Measurements from ENCODE around the gene CAPN6. TPM values are rescaled to one million over a fixed set of nuclear protein-coding genes. Genes with fewer than 3 reads are reported as not detected.

The CAPN6 gene
- total and polyA plus RNA-seq, 2 experiments from 2014 or later: 4.5 to 6.3 TPM

GRCh38 chrX:111264385-111264784 is 5.9 kb downstream of the CAPN6 start:
- Histone ChIP-seq H3K36me3 (ENCODE audit: insufficient read depth) (no peaks in the 10 kb centered on the region), H3K27me3 (ENCODE audit: insufficient read depth) (no peaks in the 10 kb centered on the region), H3K4me1 (ENCODE audit: insufficient read depth) (peaks cover 1% of the 10 kb centered on the region; the same call in 1 of the 2 replicates), H3K9me2 (ENCODE audit: insufficient read depth) (no peaks in the 10 kb centered on the region), H3K4me3 (no peak overlapping the region), H3F3A (replicated peaks; ENCODE audit: low read depth) (no peaks in the 10 kb centered on the region), H4K20me1 (replicated peaks; ENCODE audit: insufficient read depth) (no peaks in the 10 kb centered on the region), H3K27ac (ENCODE audit: low read depth) (no peak overlapping the region), H3K79me2 (replicated peaks; ENCODE audit: insufficient read depth) (no peaks in the 10 kb centered on the region), H3K4me2 (no peak overlapping the region), H2AFZ (no peak overlapping the region)
- peaks cover 2% of the 10 kb centered on the region for H3K27me3 Mint-ChIP-seq (ENCODE audit: insufficient read depth, low read depth, poor library complexity)
- TF ChIP-seq REST (IDR thresholded peaks at IDR 0.05; ENCODE audit: unreplicated experiment) (no peak), ZNF331 (CRISPR knock-in tag; IDR thresholded peaks at IDR 0.05; ENCODE audit: low read depth) (no peak), JUNB (IDR thresholded peaks at IDR 0.05; ENCODE audit: unreplicated experiment) (no peak)
- ATAC-seq (no peak), DNase-seq (ENCODE audit: low spot score) (no peak)
- H3K27ac Mint-ChIP-seq: no peak overlapping the region
- no peak overlapping the region for H3K4me3 Mint-ChIP-seq
- H3K4me1 Mint-ChIP-seq: peaks cover under 1% of the 10 kb centered on the region; the same call in 2 of the 3 replicates
- H3K9me3 Mint-ChIP-seq: no peaks in the 10 kb centered on the region
- H3K36me3 Mint-ChIP-seq (ENCODE audit: low read depth): no peaks in the 10 kb centered on the region

GRCh38 chrX:111262086-111262485 is 8.2 kb downstream of the CAPN6 start:
- Mint-ChIP-seq H3K27ac (no peak overlapping the region), H3K4me1 (no peaks in the 10 kb centered on the region; the same call in 2 of the 3 replicates)
- TF ChIP-seq STAT1 (IDR thresholded peaks at IDR 0.05; ENCODE audit: unreplicated experiment) (no peak), ZNF114 (CRISPR knock-in tag; IDR thresholded peaks at IDR 0.05) (no peak), POLR2AphosphoS5 (IDR thresholded peaks at IDR 0.05; ENCODE audit: low read depth) (no peak), ZNF331 (CRISPR knock-in tag; IDR thresholded peaks at IDR 0.05; ENCODE audit: low read depth) (no peak), JUNB (IDR thresholded peaks at IDR 0.05; ENCODE audit: unreplicated experiment) (no peak), ETS1 (IDR thresholded peaks at IDR 0.05) (no peak)

More at GRCh38 chrX:111262086-111262485, 8.2 kb downstream of the CAPN6 start:
- Mint-ChIP-seq H3K36me3 (ENCODE audit: low read depth) (no peaks in the 10 kb centered on the region), H3K9me3 (no peaks in the 10 kb centered on the region), H3K4me3 (no peak overlapping the region), H3K27me3 (ENCODE audit: insufficient read depth, low read depth, poor library complexity) (peaks cover 2% of the 10 kb centered on the region)
- H3K4me2 ChIP-seq: no peak overlapping the region
- ATAC-seq: no peak
- no peak for DNase-seq (ENCODE audit: low spot score)
- no peak overlapping the region for H3K4me3 ChIP-seq
- H3K4me1 ChIP-seq (ENCODE audit: insufficient read depth): no peaks in the 10 kb centered on the region
- H3F3A ChIP-seq (replicated peaks; ENCODE audit: low read depth): no peaks in the 10 kb centered on the region
- H3K36me3 ChIP-seq (ENCODE audit: insufficient read depth): no peaks in the 10 kb centered on the region
- H3K79me2 ChIP-seq (replicated peaks; ENCODE audit: insufficient read depth): no peaks in the 10 kb centered on the region
- no peaks in the 10 kb centered on the region for H3K9me2 ChIP-seq (ENCODE audit: insufficient read depth)
- H2AFZ ChIP-seq: no peak overlapping the region
- H3K27ac ChIP-seq (ENCODE audit: low read depth): no peak overlapping the region
- H3K27me3 ChIP-seq (ENCODE audit: insufficient read depth): no peaks in the 10 kb centered on the region
- no peaks in the 10 kb centered on the region for H4K20me1 ChIP-seq (replicated peaks; ENCODE audit: insufficient read depth)

Measured in GM23338 (cell line).